Thyroid gland (tissue), 4 donors: ENCODE data around the gene TNRC18. TPM values are rescaled to one million over a fixed set of nuclear protein-coding genes. Genes with fewer than 3 reads are reported as not detected.
"Not testable (repeated sequence)": the region's sequence is repeated elsewhere in the genome, so short reads cannot be mapped to it uniquely, and the experiment has no call there.

Experiments
- DNase-seq, 2 donors: peaks; one replicate each; pipeline ENCODE4 v3.0.0-alpha.2; 2019
- H3K27ac ChIP-seq, 3 donors: fragments of 200-600 bp; sonication (generic); 1 replicate in 2 of 3; 2 replicates in 1 of 3; pipeline ENCODE4 v1.5.1; 2016 to 2019; ENCODE audit warnings: mild to moderate bottlenecking in 1 of 3, moderate library complexity in 1 of 3
- H3K27me3 ChIP-seq: fragments of 200-600 bp; sonication (generic); one replicate; pipeline ENCODE4 v1.5.1; 2019
- H3K36me3 ChIP-seq, 2 donors: fragments of 200-600 bp; sonication (generic); one replicate each; pipeline ENCODE4 v1.5.1; 2016 to 2019
- H3K4me1 ChIP-seq, 2 donors: fragments of 200-600 bp; sonication (generic); one replicate each; pipeline ENCODE4 v1.5.1; 2017 to 2019
- H3K4me3 ChIP-seq, 3 donors: fragments of 200-600 bp; sonication (generic); replicated peaks in 1 of 3; 1 replicate in 2 of 3; 2 replicates in 1 of 3; pipeline ENCODE4 v1.5.1; 2016; ENCODE audit warnings: mild to moderate bottlenecking in 1 of 3
- H3K9me3 ChIP-seq: fragments of 200-600 bp; sonication (generic); one replicate; pipeline ENCODE4 v1.5.1; 2017
- CTCF ChIP-seq, 6 experiments: fragments of 200-600 bp in 3 of 6; fragments of 450-650 bp in 3 of 6; sonication (generic) in 3 of 6; IDR thresholded peaks; one replicate each; pipeline ENCODE4 v1.5.1; 2016 to 2019; ENCODE audit warnings: antibody characterized with exemption in 6 of 6, mild to moderate bottlenecking in 2 of 6, inconsistent platforms in 1 of 6, moderate library complexity in 1 of 6
- POLR2A ChIP-seq, 2 donors: fragments of 450-650 bp; IDR thresholded peaks; one replicate each; pipeline ENCODE4 v1.6.1; 2017; ENCODE audit warnings: antibody characterized with exemption in 2 of 2, mild to moderate bottlenecking in 2 of 2, moderate library complexity in 1 of 2
- WGBS, 2 donors: methylation state at CpG; one replicate each; pipeline ENCODE4 v1.1.5; 2017; 5-methylcytosine and 5-hydroxymethylcytosine counted together
- intact Hi-C: fragments of 100-400 bp; cut with DNase I; formaldehyde crosslinking; loops from one replicate; pipeline ENCODE4 v1.15.1; 2023
- total RNA-seq, 4 donors: library from RNA; depleted of rRNA; stranded (reverse); fragments of >200 nt; gene quantifications; one replicate each; pipeline ENCODE4 v1.2.3, GENCODE V29; 2016

Gene TNRC18
- total RNA-seq, 4 donors from 2014 or later: 47.0 to 173 (median 94.8) TPM

- no peaks in the 10 kb centered on the region for H3K4me1 ChIP-seq
- no peaks in the 10 kb centered on the region for H3K9me3 ChIP-seq
- WGBS, 2 donors: 66 to 70% methylated on average over 17 to 23 of the region's 29 CpGs
- no peaks in the 10 kb centered on the region for H3K27me3 ChIP-seq
- intact Hi-C loops: no loop called here
- DNase-seq: no peak
- no peak overlapping the region for H3K4me3 ChIP-seq
- TF ChIP-seq POLR2A (IDR thresholded peaks at IDR 0.05) (no peak), CTCF (IDR thresholded peaks at IDR 0.05) (no peak)
- H3K27ac ChIP-seq: no peak overlapping the region
- no peaks in the 10 kb centered on the region for H3K36me3 ChIP-seq
These were observed 127.5 kb downstream of the TNRC18 start for GRCh38 chr7:5296015-5296610.

- Histone ChIP-seq H3K9me3 (no peaks in the 10 kb centered on the region), H3K27me3 (no peaks in the 10 kb centered on the region), H3K36me3 (no peaks in the 10 kb centered on the region), H3K4me1 (no peaks in the 10 kb centered on the region), H3K27ac (no peak overlapping the region), H3K4me3 (no peak overlapping the region)
- no peak for DNase-seq
- TF ChIP-seq CTCF (IDR thresholded peaks at IDR 0.05) (no peak), POLR2A (IDR thresholded peaks at IDR 0.05) (no peak)
- WGBS, 2 donors: 87 to 90% methylated on average over 27 to 31 of the region's 33 CpGs
- intact Hi-C loops: no loop called here
These were observed 128.3 kb downstream of the TNRC18 start for GRCh38 chr7:5295039-5296014.

GRCh38 chr7:5294169-5294987 lies 129.3 kb downstream of the TNRC18 start:
- Histone ChIP-seq H3K4me1 (no peaks in the 10 kb centered on the region), H3K27me3 (no peaks in the 10 kb centered on the region), H3K27ac (no peak overlapping the region), H3K4me3 (no peak overlapping the region), H3K36me3 (no peaks in the 10 kb centered on the region), H3K9me3 (no peaks in the 10 kb centered on the region)
- DNase-seq: no peak
- no peak for TF ChIP-seq POLR2A (IDR thresholded peaks at IDR 0.05)
- WGBS, 2 donors: 89 to 96% methylated on average over 14 of the region's 14 CpGs
- intact Hi-C loops: no loop called here

GRCh38 chr7:5291711-5292335 lies 131.8 kb downstream of the TNRC18 start:
- DNase-seq: not testable (repeated sequence)

GRCh38 chr7:5291301-5291700 lies 132.3 kb downstream of the TNRC18 start:
- Histone ChIP-seq H3K36me3 (no peaks in the 10 kb centered on the region), H3K4me1 (no peaks in the 10 kb centered on the region), H3K4me3 (no peak overlapping the region), H3K27me3 (no peaks in the 10 kb centered on the region), H3K9me3 (no peaks in the 10 kb centered on the region), H3K27ac (no peak overlapping the region)
- intact Hi-C loops: no loop called here
- DNase-seq: no peak
- WGBS, 2 donors: 94 to 98% methylated on average over 8 of the region's 8 CpGs
- no peak for TF ChIP-seq POLR2A (IDR thresholded peaks at IDR 0.05)
- TF ChIP-seq CTCF (IDR thresholded peaks at IDR 0.05): no peak

More at GRCh38 chr7:5291711-5292335, 131.8 kb downstream of the TNRC18 start:
- H3K4me1 ChIP-seq, H3K27me3 ChIP-seq, intact Hi-C loops, H3K27ac ChIP-seq, H3K4me3 ChIP-seq, H3K9me3 ChIP-seq, H3K36me3 ChIP-seq: not testable (repeated sequence)
- 79 to 100% methylated on average over 6 to 12 of the region's 15 CpGs for WGBS, 2 donors
